Activated CD4-positive, alpha-beta memory T cell treated with anti-CD3 and anti-CD28 coated beads, Interleukin-2, amount 10 ng/mL, durations not matched to agents 7 days and 5 days (primary cell): ENCODE data around the gene NSD1. TPM values are rescaled to one million over a fixed set of nuclear protein-coding genes. Genes with fewer than 3 reads are reported as not detected.

ENCODE experiments used
- CTCF ChIA-PET: fragments of 350-600 bp; sonication (Branson Sonifier 250); formaldehyde crosslinking; loops from one replicate; lab custom pipeline; 2021; ENCODE audit warnings: antibody characterized with exemption, inconsistent platforms; lab: Charles Lee
- POLR2A ChIA-PET: fragments of 350-600 bp; sonication (Branson Sonifier 250); formaldehyde crosslinking; loops from one replicate; lab custom pipeline; 2021; ENCODE audit warnings: antibody characterized with exemption; lab: Charles Lee
- DNase-seq: peaks from one replicate; pipeline ENCODE4 v3.0.0-alpha.2; 2020
- H3K27ac Mint-ChIP-seq: one replicate; pipeline ENCODE4 v1.8.0; 2021; ENCODE audit warnings: mild to moderate bottlenecking, mixed read lengths
- H3K27me3 Mint-ChIP-seq: one replicate; pipeline ENCODE4 v1.8.0; 2021; ENCODE audit warnings: mixed read lengths
- H3K36me3 Mint-ChIP-seq: one replicate; pipeline ENCODE4 v1.8.0; 2021; ENCODE audit warnings: low read depth, mixed read lengths
- H3K4me1 Mint-ChIP-seq: one replicate; pipeline ENCODE4 v1.8.0; 2021; ENCODE audit warnings: mixed read lengths
- H3K4me3 Mint-ChIP-seq: one replicate; pipeline ENCODE4 v1.8.0; 2021; ENCODE audit warnings: mild to moderate bottlenecking, mixed read lengths
- H3K9me3 Mint-ChIP-seq: one replicate; pipeline ENCODE4 v1.8.0; 2021; ENCODE audit warnings: mixed read lengths
- total RNA-seq, 2 experiments: library from RNA; stranded (reverse); gene quantifications; one replicate each; pipeline ENCODE4 v1.2.3, GENCODE V29; 2021

NSD1 gene
- total RNA-seq, 2 experiments from 2014 or later = 79.9 to 90.5 TPM

DNA sequence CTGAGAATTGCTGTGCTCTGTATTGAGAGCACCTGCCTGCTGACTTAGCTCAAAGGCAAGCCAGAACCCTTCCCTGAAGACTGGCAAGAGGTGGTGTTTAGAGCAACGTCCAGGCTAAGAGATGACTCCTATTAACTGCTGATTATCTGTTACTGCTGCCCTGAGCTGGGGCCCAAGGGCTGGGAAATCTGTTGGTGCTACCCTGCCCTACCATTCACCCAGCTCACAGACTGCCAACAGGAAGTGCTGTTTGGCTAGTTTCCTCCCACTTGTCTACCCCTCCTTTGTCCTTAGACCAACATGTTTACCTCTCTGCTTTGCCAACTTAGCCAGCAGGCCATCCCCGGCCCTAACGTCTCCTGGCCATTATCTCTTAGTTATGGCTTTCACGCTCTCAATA lies 163.0 kb downstream of the NSD1 start:
- DNase-seq = no peak
- Mint-ChIP-seq H3K36me3 (peaks cover 79% of the 10 kb centered on the region), H3K27ac (peak overlapping the region; percentile 72), H3K9me3 (no peaks in the 10 kb centered on the region), H3K27me3 (no peaks in the 10 kb centered on the region), H3K4me1 (peaks cover 63% of the 10 kb centered on the region), H3K4me3 (no peak overlapping the region)
- ChIA-PET POLR2A (interaction anchor here (0.6 to 2.3 kb wide), 3 partner anchors 15 to 21 kb away, joined by 3 to 11 read pairs (median 4); partner anchors contain the start of gene MXD3), CTCF (interaction anchor here (0.9 to 4.5 kb wide), 5 partner anchors 13 to 185 kb away, joined by 3 to 43 read pairs (median 4); no protein-coding TSS in a partner anchor)

DNA sequence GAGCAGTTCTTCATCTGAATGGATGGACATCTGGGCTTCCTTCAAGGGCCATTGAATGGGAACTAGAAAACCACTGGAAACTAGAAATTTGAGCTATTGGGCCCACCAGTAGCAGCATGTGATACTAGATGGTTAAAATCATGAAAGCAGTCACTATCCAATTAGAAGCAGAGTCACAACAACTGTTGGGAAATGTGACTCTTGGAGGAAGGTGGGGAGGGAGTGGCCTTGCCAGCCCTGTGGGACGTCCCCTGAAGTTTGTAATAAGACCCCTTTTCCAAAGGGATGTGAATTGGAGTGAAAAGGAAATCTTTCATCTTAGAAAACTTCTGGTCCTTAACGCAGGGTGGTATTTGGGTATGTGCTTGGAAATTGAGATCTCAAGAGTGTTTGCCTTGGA lies 164.3 kb downstream of the NSD1 start:
- H3K4me3 Mint-ChIP-seq = no peak overlapping the region
- peaks cover 75% of the 10 kb centered on the region for H3K36me3 Mint-ChIP-seq
- POLR2A ChIA-PET = interaction anchor here (1.9 to 2.8 kb wide), 3 partner anchors 14 to 21 kb away, joined by 4 to 11 read pairs (median 6); partner anchors contain the start of gene MXD3
- CTCF ChIA-PET = interaction anchor here (0.8 to 4.5 kb wide), 2 partner anchors 12 to 211 kb away, joined by 3 to 43 read pairs; partner anchors contain the start of gene FGFR4
- no peaks in the 10 kb centered on the region for H3K27me3 Mint-ChIP-seq
- H3K9me3 Mint-ChIP-seq = no peaks in the 10 kb centered on the region
- no peak overlapping the region for H3K27ac Mint-ChIP-seq
- H3K4me1 Mint-ChIP-seq = peaks cover 73% of the 10 kb centered on the region
- no peak for DNase-seq

DNA sequence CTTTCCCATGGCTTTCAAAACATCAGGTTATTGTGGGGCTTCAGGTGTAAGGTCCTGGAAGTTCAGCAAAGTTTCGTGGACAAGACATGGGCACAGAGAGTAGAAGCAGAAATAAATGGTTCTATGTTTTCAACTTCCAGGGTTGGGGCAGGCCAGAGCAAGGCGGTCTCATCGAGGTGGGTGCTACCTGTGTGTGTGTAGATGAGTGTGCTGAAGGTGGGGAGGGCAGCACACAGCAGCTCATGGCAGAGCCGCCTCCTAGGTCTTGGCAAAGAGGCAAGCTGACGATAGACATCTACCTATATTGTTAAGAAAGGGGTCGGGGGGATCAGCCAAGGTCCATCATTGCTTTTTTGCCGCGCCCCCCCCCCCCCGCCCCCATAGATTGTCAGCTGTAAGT lies 166.1 kb downstream of the NSD1 start:
- Mint-ChIP-seq H3K4me3 (no peak overlapping the region), H3K36me3 (peaks cover 69% of the 10 kb centered on the region), H3K27me3 (no peaks in the 10 kb centered on the region), H3K27ac (peak overlapping the region; percentile 75), H3K4me1 (peaks cover 77% of the 10 kb centered on the region), H3K9me3 (no peaks in the 10 kb centered on the region)
- no peak for DNase-seq
- POLR2A ChIA-PET = interaction anchor here (1.2 to 6.1 kb wide), 5 partner anchors 12 to 167 kb away, joined by 3 to 68 read pairs (median 5); partner anchors contain the start of gene MXD3
- CTCF ChIA-PET = interaction anchor here (1.2 to 4.5 kb wide), 3 partner anchors 10 to 186 kb away, joined by 3 to 43 read pairs (median 13); no protein-coding TSS in a partner anchor

DNA sequence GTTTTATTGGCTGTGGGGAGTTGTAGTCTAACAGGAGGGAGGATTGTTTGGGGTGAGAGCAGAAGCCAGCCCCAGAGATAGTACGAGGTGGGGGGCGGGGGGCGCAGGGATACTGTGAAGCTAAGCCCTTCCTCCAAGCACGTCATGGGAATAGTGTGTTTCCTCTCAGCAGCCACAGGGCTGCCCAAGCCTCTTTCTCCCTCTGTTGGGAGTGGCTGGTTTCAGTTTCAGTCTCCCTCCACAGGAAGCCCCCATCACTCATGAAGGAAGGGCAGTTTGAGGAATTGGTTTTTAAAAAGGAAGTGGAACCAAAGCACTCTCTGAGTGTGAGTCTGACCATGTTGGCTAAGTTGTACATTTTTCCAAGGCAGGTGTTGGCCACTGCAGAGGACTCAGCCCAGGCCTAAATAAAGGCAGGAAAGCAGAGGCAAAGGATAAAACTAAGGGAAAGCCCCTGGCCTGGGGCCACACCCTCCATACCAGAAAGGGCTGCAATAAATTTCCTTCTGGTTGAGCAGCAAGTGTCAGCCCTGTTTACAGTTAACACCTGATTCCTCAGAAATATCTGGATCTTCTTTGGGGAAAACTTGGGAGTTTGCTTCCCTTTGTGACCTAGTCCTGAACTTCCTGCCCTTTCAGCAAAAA lies 166.8 kb downstream of the NSD1 start:
- Mint-ChIP-seq H3K4me1 (peaks cover 79% of the 10 kb centered on the region), H3K27me3 (no peaks in the 10 kb centered on the region), H3K9me3 (no peaks in the 10 kb centered on the region), H3K36me3 (peaks cover 69% of the 10 kb centered on the region), H3K27ac (peak overlapping the region; percentile 92), H3K4me3 (peak overlapping the region; percentile 64)
- peak; percentile 70 for DNase-seq
- POLR2A ChIA-PET = interaction anchor here (0.9 to 6.1 kb wide), 7 partner anchors 11 to 167 kb away, joined by 3 to 68 read pairs (median 5); partner anchors contain the start of genes MXD3 and NSD1
- CTCF ChIA-PET = interaction anchor here (0.8 to 4.5 kb wide), 8 partner anchors 9 to 186 kb away, joined by 3 to 43 read pairs (median 9); partner anchors contain the start of gene MXD3

DNA sequence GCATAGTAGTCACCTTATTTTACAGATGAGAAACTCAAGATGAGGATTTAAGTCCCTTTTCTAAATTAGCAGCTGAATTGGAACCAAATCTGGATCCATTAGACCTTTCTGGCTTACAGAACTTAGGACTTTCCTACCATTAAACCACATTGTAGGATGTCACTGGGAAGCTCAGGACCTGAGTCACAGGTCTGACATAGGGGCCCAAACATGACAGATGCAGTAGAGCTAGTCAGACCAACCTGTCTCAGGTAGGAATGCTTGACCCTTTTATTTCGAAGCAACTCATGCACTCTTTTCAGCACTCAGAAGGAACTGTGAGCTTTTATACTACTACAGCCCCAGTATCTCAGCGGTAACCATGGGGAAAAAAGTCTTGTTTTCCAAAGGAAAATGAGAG lies 167.4 kb downstream of the NSD1 start:
- CTCF ChIA-PET = interaction anchor here (0.8 to 2.1 kb wide), 8 partner anchors 9 to 190 kb away, joined by 3 to 11 read pairs (median 6); partner anchors contain the start of gene MXD3
- POLR2A ChIA-PET = interaction anchor here (0.9 to 6.1 kb wide), 5 partner anchors 10 to 187 kb away, joined by 3 to 68 read pairs (median 6); partner anchors contain the start of genes MXD3 and NSD1
- no peaks in the 10 kb centered on the region for H3K27me3 Mint-ChIP-seq
- no peaks in the 10 kb centered on the region for H3K9me3 Mint-ChIP-seq
- peak overlapping the region; percentile 92 for H3K27ac Mint-ChIP-seq
- peaks cover 79% of the 10 kb centered on the region for H3K4me1 Mint-ChIP-seq
- DNase-seq = no peak
- peaks cover 69% of the 10 kb centered on the region for H3K36me3 Mint-ChIP-seq
- peak overlapping the region; percentile 64 for H3K4me3 Mint-ChIP-seq

DNA sequence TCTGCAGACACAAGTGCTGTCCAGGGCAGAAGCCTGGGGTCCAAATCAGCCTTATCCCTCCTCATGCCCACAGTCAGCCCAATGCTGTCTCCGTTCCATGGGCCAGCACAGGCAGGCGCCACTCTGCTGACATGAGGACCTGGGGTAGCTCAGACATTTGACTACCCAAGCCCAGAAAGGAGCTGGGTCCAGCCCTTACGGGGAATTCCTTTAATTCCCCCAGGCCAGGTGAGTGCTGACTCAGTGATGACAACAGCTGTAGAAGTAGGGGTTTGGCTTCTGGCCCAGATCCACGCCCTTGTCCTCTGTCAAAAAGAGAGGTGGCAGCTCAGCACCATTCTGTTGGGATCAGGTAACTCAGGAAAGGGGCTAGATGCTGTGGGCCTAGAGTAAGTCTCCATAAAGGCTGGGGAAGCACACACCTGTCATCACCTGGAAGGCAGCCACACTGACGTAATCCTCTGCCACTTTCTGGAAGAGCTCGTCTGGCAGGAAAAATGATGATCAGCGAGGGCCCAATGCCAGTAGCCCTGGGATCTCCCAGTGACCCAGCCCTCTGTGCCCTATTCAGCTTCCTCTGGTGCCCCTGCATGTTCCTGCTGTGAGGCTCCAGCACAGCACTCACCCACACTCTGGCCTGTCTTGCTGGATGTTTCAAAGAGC lies 168.1 kb downstream of the NSD1 start:
- peaks cover 69% of the 10 kb centered on the region for H3K36me3 Mint-ChIP-seq
- DNase-seq = no peak
- no peaks in the 10 kb centered on the region for H3K27me3 Mint-ChIP-seq
- H3K27ac Mint-ChIP-seq = peak overlapping the region; percentile 92
- ChIA-PET CTCF (interaction anchor here (0.8 to 2.1 kb wide), 8 partner anchors 9 to 191 kb away, joined by 3 to 11 read pairs (median 6); partner anchors contain the start of gene MXD3), POLR2A (interaction anchor here (0.9 to 6.1 kb wide), 7 partner anchors 10 to 214 kb away, joined by 3 to 68 read pairs (median 6); partner anchors contain the start of genes LMAN2, MXD3 and NSD1)
- no peaks in the 10 kb centered on the region for H3K9me3 Mint-ChIP-seq
- peak overlapping the region; percentile 89 for H3K4me3 Mint-ChIP-seq
- peaks cover 79% of the 10 kb centered on the region for H3K4me1 Mint-ChIP-seq

DNA sequence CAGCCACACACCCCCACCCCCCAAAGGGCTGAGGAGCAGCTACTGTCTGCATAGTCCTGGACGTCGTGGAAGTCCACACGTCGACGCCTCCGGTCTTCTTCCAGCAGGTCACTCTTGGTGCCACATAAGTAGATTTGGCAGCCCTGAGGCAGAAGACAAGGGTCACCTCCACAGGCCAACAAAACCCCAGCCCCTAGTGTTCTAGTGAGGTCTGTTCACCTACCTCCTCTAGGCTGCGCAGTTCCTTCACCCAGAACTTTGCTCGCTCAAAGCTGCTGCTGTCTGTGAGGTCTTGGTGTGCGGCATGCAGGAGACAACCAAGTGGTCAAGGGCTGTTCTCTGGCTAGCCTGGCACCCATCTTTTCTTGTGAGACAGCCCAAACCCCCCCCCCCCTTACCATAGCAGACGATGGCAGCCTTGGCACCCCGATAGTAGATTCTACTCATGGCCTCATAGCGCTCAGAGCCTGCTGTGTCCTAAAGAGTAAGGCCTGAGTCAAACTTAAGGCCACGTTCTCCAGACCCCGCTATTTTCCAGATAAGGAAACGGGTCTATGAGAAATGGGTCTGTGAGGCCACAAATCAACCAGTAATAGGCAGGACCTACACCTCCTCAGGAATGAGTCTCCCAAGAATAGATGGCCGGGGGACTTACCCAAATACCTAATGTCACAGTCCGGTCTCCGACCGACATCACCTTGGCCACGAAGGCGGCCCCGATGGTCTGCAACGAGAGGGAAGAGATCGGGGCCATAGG lies 169.0 kb downstream of the NSD1 start:
- ChIA-PET POLR2A (interaction anchor here (0.7 to 6.1 kb wide), 9 partner anchors 9 to 214 kb away, joined by 3 to 68 read pairs (median 4); partner anchors contain the start of genes LMAN2, MXD3 and NSD1), CTCF (interaction anchor here (1.7 to 2.8 kb wide), 6 partner anchors 8 to 189 kb away, joined by 3 to 11 read pairs (median 7); partner anchors contain the start of gene MXD3)
- H3K36me3 Mint-ChIP-seq = peaks cover 71% of the 10 kb centered on the region
- H3K27me3 Mint-ChIP-seq = no peaks in the 10 kb centered on the region
- no peak for DNase-seq
- peaks cover 78% of the 10 kb centered on the region for H3K4me1 Mint-ChIP-seq
- no peaks in the 10 kb centered on the region for H3K9me3 Mint-ChIP-seq
- H3K4me3 Mint-ChIP-seq = peak overlapping the region; percentile 89
- peak overlapping the region; percentile 92 for H3K27ac Mint-ChIP-seq

DNA sequence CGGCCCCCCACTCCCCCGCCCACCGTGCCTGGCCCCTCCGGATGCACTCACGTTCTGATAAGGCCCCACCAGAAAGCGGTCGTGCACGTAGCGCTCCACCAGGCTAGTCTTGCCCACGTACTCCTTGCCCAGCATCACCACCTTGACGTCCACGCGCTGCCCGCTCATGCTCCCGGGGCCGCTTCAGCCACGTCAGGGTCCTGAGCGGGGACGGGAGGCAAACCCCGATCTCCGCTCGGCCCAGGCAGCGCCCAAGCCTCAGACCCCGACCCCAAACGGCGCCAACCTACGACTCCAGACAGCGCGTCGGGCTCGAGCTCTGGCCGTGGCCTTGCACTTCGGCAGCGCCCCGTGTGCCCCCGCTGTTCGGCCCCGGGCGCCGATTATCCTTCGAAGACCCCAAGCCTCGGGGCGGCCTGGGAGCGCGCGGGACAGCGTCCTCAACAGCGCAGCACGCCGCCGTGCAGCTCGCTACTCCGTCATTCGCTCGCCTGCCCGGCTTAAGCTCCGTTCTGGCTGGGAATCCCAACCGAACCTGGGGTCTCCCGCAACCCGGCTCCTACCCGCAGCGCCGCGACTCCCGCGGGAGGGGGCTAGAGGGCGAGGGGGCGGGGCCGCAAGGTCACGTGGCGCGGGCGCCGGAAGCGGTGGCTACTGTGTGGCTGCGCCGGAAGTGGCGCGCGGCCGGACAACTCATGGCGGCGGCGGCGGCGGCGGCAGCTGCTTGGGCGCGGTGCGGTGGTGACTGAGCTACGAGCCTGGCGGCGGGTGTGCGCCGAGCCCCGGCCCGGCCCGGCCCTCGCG lies 169.8 kb downstream of the NSD1 start, which contains the start of the genes PRELID1 and RAB24:
PRELID1 (plus strand) TSS at position 679 of the 804 bp plus-strand sequence. CDS start 187 bp downstream, outside the sequence.
RAB24 (minus strand) TSS at position 599 of the 804 bp plus-strand sequence; CDS start at position 168, 431 bp downstream.
- Mint-ChIP-seq H3K36me3 (peaks cover 71% of the 10 kb centered on the region), H3K4me3 (peak within 1 kb of the TSS; percentile 89), H3K27me3 (no peaks in the 10 kb centered on the region), H3K9me3 (no peaks in the 10 kb centered on the region), H3K27ac (peak within 1 kb of the TSS; percentile 92), H3K4me1 (peaks cover 74% of the 10 kb centered on the region)
- ChIA-PET POLR2A (interaction anchor here (0.6 to 6.1 kb wide), 13 partner anchors 8 to 213 kb away, joined by 3 to 68 read pairs (median 3); partner anchors contain the start of genes LMAN2, MXD3 and NSD1), CTCF (interaction anchor here (1.0 to 2.8 kb wide), 8 partner anchors 9 to 198 kb away, joined by 3 to 11 read pairs (median 4); no protein-coding TSS in a partner anchor)
- peak; percentile 92 for DNase-seq

DNA sequence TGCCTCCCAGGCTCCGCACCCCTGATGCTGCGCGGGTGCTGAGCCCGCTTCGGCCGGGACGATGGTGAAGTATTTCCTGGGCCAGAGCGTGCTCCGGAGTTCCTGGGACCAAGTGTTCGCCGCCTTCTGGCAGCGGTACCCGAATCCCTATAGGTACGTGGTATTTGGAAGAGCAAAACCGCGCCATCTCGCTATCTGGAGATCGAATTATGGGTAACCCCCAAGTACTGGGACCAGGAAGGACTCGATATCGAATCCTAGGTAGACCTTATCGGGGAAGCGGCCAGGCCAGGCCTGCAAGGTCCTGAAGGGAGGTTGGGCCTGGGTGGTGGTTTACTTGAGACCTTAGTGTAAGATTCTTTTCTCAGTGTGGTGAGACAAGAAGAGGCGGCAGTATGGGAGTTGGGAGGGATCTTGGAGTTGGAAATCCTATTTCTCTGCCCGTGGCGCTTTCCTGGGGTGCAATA lies 170.4 kb downstream of the NSD1 start:
- CTCF ChIA-PET = interaction anchor here (1.0 to 2.8 kb wide), 7 partner anchors 9 to 198 kb away, joined by 3 to 11 read pairs (median 4); no protein-coding TSS in a partner anchor
- Mint-ChIP-seq H3K27me3 (no peaks in the 10 kb centered on the region), H3K4me3 (peak overlapping the region; percentile 89), H3K27ac (peak overlapping the region; percentile 86), H3K9me3 (no peaks in the 10 kb centered on the region), H3K36me3 (peaks cover 71% of the 10 kb centered on the region), H3K4me1 (peaks cover 74% of the 10 kb centered on the region)
- POLR2A ChIA-PET = interaction anchor here (0.9 to 6.1 kb wide), 10 partner anchors 7 to 189 kb away, joined by 3 to 68 read pairs (median 4); partner anchors contain the start of genes LMAN2, MXD3 and NSD1
- no peak for DNase-seq

DNA sequence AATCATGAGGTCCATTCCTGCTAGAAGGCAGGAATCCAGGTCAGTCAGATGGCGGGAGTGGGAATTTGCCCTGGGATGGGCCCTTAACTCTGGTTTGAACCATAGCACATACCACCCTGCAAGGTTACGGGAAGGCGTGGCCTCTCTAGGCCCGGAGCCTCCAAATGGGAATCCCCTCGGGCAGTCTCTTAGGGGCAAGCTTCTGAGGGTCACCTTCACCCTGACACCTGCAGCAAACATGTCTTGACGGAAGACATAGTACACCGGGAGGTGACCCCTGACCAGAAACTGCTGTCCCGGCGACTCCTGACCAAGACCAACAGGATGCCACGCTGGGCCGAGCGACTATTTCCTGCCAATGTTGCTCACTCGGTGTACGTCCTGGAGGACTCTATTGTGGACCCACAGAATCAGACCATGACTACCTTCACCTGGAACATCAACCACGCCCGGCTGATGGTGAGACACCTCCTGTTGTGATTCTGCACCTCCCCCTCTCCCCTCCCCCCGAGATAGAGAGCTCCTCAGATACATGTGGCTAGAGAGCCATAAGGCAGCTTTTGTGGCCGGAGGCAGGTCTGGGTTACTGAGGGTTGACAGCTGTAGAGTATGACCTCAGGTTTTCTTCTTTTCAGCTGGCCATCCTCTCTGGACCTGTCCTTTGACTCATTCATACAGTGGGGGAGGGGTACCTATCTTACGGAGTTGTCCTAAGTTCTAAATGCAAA lies 171.0 kb downstream of the NSD1 start:
- CTCF ChIA-PET = interaction anchor here (1.0 to 2.8 kb wide), 3 partner anchors 12 to 191 kb away, joined by 3 to 11 read pairs (median 3); no protein-coding TSS in a partner anchor
- peak overlapping the region; percentile 89 for H3K4me3 Mint-ChIP-seq
- peak overlapping the region; percentile 86 for H3K27ac Mint-ChIP-seq
- H3K36me3 Mint-ChIP-seq = peaks cover 75% of the 10 kb centered on the region
- POLR2A ChIA-PET = interaction anchor here (0.6 to 6.1 kb wide), 5 partner anchors 7 to 170 kb away, joined by 3 to 68 read pairs (median 4); partner anchors contain the start of genes GRK6, LMAN2, MXD3 and NSD1
- H3K4me1 Mint-ChIP-seq = peaks cover 74% of the 10 kb centered on the region
- no peaks in the 10 kb centered on the region for H3K9me3 Mint-ChIP-seq
- peak; percentile 46 for DNase-seq
- no peaks in the 10 kb centered on the region for H3K27me3 Mint-ChIP-seq
